Stomach (tissue), 9 donors: ENCODE results near the gene DUSP19. TPM values are rescaled to one million over a fixed set of nuclear protein-coding genes. Genes with fewer than 3 reads are reported as not detected.
A peak's percentile ranks its signal among the peaks of the same experiment; 100 is the strongest.

Experiments
- DNase-seq, 2 donors: peaks; one replicate each; pipeline versions ENCODE4 v3.0.0 to v3.0.0-alpha.2; 2013 to 2019
- H3K27ac ChIP-seq, 5 donors: fragments of 200-600 bp in 4 of 5; sonication (generic) in 4 of 5; one replicate each; pipeline ENCODE4 v1.5.1; 2013 to 2019; ENCODE audit warnings: mild to moderate bottlenecking in 1 of 5, moderate library complexity in 1 of 5
- H3K27me3 ChIP-seq, 3 donors: fragments of 200-600 bp; sonication (generic); one replicate each; pipeline ENCODE4 v1.5.1; 2017 to 2019; ENCODE audit warnings: mixed run types in 1 of 3
- H3K36me3 ChIP-seq, 4 donors: fragments of 200-600 bp; sonication (generic); 1 replicate in 3 of 4; 2 replicates in 1 of 4; pipeline ENCODE4 v1.5.1; 2016 to 2019
- H3K4me1 ChIP-seq, 4 donors: fragments of 200-600 bp; sonication (generic); one replicate each; pipeline ENCODE4 v1.5.1; 2016 to 2019
- H3K4me3 ChIP-seq, 4 donors: fragments of 200-600 bp; sonication (generic) in 3 of 4; one replicate each; pipeline ENCODE4 v1.5.1; 2016 to 2019; ENCODE audit warnings: mild to moderate bottlenecking in 1 of 4
- H3K9me3 ChIP-seq, 4 donors: fragments of 200-600 bp; sonication (generic); one replicate each; pipeline ENCODE4 v1.5.1; 2016 to 2019
- CTCF ChIP-seq, 7 experiments: fragments of 450-650 bp in 4 of 7; fragments of 200-600 bp in 3 of 7; sonication (generic) in 3 of 7; IDR thresholded peaks; one replicate each; pipeline ENCODE4 v1.5.1; 2016 to 2019; ENCODE audit warnings: antibody characterized with exemption in 7 of 7, control low read depth in 2 of 7, mild to moderate bottlenecking in 1 of 7
- EP300 ChIP-seq: sonication (generic); formaldehyde crosslinking; IDR thresholded peaks from one replicate; pipeline ENCODE4 v1.6.1; 2017; ENCODE audit warnings: antibody characterized with exemption
- POLR2A ChIP-seq, 4 donors: fragments of 450-650 bp; IDR thresholded peaks; one replicate each; pipeline ENCODE4 v1.6.1; 2016; ENCODE audit warnings: antibody characterized with exemption in 4 of 4, control low read depth in 2 of 4, mild to moderate bottlenecking in 1 of 4, moderate library complexity in 1 of 4
- POLR2AphosphoS5 ChIP-seq, 3 donors: sonication (generic); formaldehyde crosslinking; IDR thresholded peaks; one replicate each; pipeline ENCODE4 v1.6.1; 2016; ENCODE audit warnings: antibody characterized with exemption in 3 of 3
- WGBS, 5 donors: extraction: QIAGEN DNeasy Blood & Tissue Kit in 3 of 5; methylation state at CpG; one replicate each; pipeline versions ENCODE4 v1.1.5 to v1.1.7; 2013 to 2018; 5-methylcytosine and 5-hydroxymethylcytosine counted together
- intact Hi-C: fragments of 100-400 bp; cut with DNase I; formaldehyde crosslinking; loops from one replicate; pipeline ENCODE4 v1.15.1; 2023; ENCODE audit warnings: low total_unique reads
- polyA plus RNA-seq, 3 donors: library from polyadenylated mRNA; stranded (reverse); fragments of 200-250 nt; gene quantifications; one replicate each; pipeline ENCODE4 v1.2.3, GENCODE V29; 2013
- total RNA-seq, 5 donors: library from RNA; depleted of rRNA; stranded (reverse); fragments of >200 nt; gene quantifications; one replicate each; pipeline versions ENCODE4 v1.1.0 to v1.2.3, GENCODE V29; 2014 to 2016
- donor health status: healthy with polysubstance abuse.
- donor health status: Bipolar disorder and iron deficiency.
- donor health status: healthy.

Gene DUSP19
- total and polyA plus RNA-seq, 8 donors = 1.1 to 19.6 (median 4.3) TPM; not detected in 1

GRCh38 chr2:183123117-183123958, 44.8 kb downstream of the DUSP19 start:
- no peak for TF ChIP-seq CTCF (IDR thresholded peaks at IDR 0.05)
- TF ChIP-seq POLR2AphosphoS5 (IDR thresholded peaks at IDR 0.05) = no peak
- no peak for TF ChIP-seq POLR2A (IDR thresholded peaks at IDR 0.05)
- TF ChIP-seq EP300 = no peak
- peak overlapping the region in 4 of 5 donors; percentile 83 to 92 (median 91) for H3K27ac ChIP-seq
- DNase-seq = peak in 1 of 2 donors; percentile 44
- H3K27me3 ChIP-seq = no peaks in the 10 kb centered on the region
- no peaks in the 10 kb centered on the region for H3K9me3 ChIP-seq
- WGBS, 5 donors = 21 to 24% (median 22%) methylated on average over 17 of the region's 17 CpGs
- H3K4me1 ChIP-seq = peaks cover 11 to 33% (median 21%) of the 10 kb centered on the region in 4 donors
- H3K4me3 ChIP-seq = peak overlapping the region; percentile 71 to 97 (median 86)
- intact Hi-C loops = no loop called here
- H3K36me3 ChIP-seq = peaks cover 0 to 1% (median 0%) of the 10 kb centered on the region in 4 donors

- Histone ChIP-seq H3K4me1 (peaks cover 11 to 33% (median 21%) of the 10 kb centered on the region in 4 donors), H3K27me3 (no peaks in the 10 kb centered on the region), H3K4me3 (peak overlapping the region; percentile 71 to 97 (median 86)), H3K27ac (peak overlapping the region; percentile 83 to 92 (median 91)), H3K36me3 (peaks cover 0 to 7% (median 5%) of the 10 kb centered on the region in 4 donors), H3K9me3 (no peaks in the 10 kb centered on the region)
- TF ChIP-seq POLR2AphosphoS5 (IDR thresholded peaks at IDR 0.05) (no peak), EP300 (no peak), POLR2A (IDR thresholded peaks at IDR 0.05) (no peak), CTCF (IDR thresholded peaks at IDR 0.05) (no peak)
- DNase-seq = no peak
- intact Hi-C loops = no loop called here
- 0 to 2% (median 1%) methylated on average over 7 of the region's 7 CpGs for WGBS, 5 donors
Measured at GRCh38 chr2:183123959-183124221, 45.3 kb downstream of the DUSP19 start.

- Histone ChIP-seq H3K27ac (peak within 1 kb of the TSS; percentile 83 to 92 (median 91)), H3K4me1 (peaks cover 11 to 33% (median 21%) of the 10 kb centered on the region in 4 donors), H3K36me3 (peaks cover 0 to 12% (median 8%) of the 10 kb centered on the region in 4 donors), H3K27me3 (no peaks in the 10 kb centered on the region), H3K9me3 (no peaks in the 10 kb centered on the region), H3K4me3 (peak within 1 kb of the TSS; percentile 71 to 97 (median 86))
- intact Hi-C loops = no loop called here
- TF ChIP-seq POLR2A (IDR thresholded peaks at IDR 0.05) = no peak
- no peak for TF ChIP-seq CTCF (IDR thresholded peaks at IDR 0.05)
- peak; percentile 56 to 87 (median 66) for TF ChIP-seq POLR2AphosphoS5 (IDR thresholded peaks at IDR 0.05)
- DNase-seq = peak; percentile 90 to 97
- WGBS, 5 donors = 0 to 1% (median 0%) methylated on average over 36 to 43 of the region's 43 CpGs
Measured at GRCh38 chr2:183124222-183124956, 45.8 kb downstream of the DUSP19 start, which contains the start of gene NUP35. NUP35 (plus strand) TSS chr2:183124443; CDS start chr2:183124458, 15 bp downstream.

DNA sequence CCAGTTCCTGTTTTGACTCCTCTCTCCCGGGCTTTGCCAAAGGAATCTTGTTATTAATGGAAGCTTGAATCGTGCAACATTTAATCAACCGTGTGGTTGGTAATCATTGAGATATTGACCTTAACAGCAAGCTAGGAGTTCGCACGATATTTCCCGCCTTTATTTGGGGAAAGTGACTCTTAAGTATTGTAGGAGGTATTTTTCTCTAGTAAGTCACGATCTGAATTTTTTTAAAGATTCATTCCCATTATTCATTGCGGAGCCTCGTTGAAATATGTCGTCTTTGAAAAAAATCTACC, 46.4 kb downstream of the DUSP19 start:
- peaks cover 0 to 17% (median 11%) of the 10 kb centered on the region in 4 donors for H3K36me3 ChIP-seq
- no peaks in the 10 kb centered on the region for H3K9me3 ChIP-seq
- peak overlapping the region; percentile 71 to 97 (median 86) for H3K4me3 ChIP-seq
- no peak for DNase-seq
- no peaks in the 10 kb centered on the region for H3K27me3 ChIP-seq
- WGBS, 5 donors = 0 to 1% (median 0%) methylated on average over 10 of the region's 10 CpGs
- H3K27ac ChIP-seq = peak overlapping the region; percentile 83 to 92 (median 91)
- intact Hi-C loops = no loop called here
- peaks cover 11 to 33% (median 21%) of the 10 kb centered on the region in 4 donors for H3K4me1 ChIP-seq
- no peak for TF ChIP-seq CTCF (IDR thresholded peaks at IDR 0.05)
- no peak for TF ChIP-seq POLR2A (IDR thresholded peaks at IDR 0.05)
- TF ChIP-seq EP300 = no peak
- TF ChIP-seq POLR2AphosphoS5 (IDR thresholded peaks at IDR 0.05) = no peak
